Measurements from ENCODE around the gene SLC16A10.

Gene SLC16A10

GRCh38 chr6:111267764-111268333 lies 180.5 kb downstream of the SLC16A10 start:
- TF ChIP-seq CREB1 (IDR thresholded peaks at IDR 0.05; ENCODE audit: low read depth): no peak
- TF ChIP-seq TCF12 (IDR thresholded peaks at IDR 0.05; ENCODE audit: low read depth): no peak
- TF ChIP-seq EGR1 (IDR thresholded peaks at IDR 0.05): no peak
- no peak for TF ChIP-seq MAX (IDR thresholded peaks at IDR 0.05)
- no peak for TF ChIP-seq YY1 (IDR thresholded peaks at IDR 0.05; ENCODE audit: low read depth)
- TF ChIP-seq CEBPB (IDR thresholded peaks at IDR 0.05): no peak
- TF ChIP-seq FOXM1 (IDR thresholded peaks at IDR 0.05; ENCODE audit: borderline replicate concordance, low read depth): no peak
- TF ChIP-seq REST (IDR thresholded peaks at IDR 0.05; ENCODE audit: low read depth): no peak
- no peak for TF ChIP-seq TAF1 (IDR thresholded peaks at IDR 0.05; ENCODE audit: low read depth)
- TF ChIP-seq RAD21 (IDR thresholded peaks at IDR 0.05; ENCODE audit: low read depth): no peak
- TF ChIP-seq TEAD4 (IDR thresholded peaks at IDR 0.05): no peak
- no peak for TF ChIP-seq USF1 (IDR thresholded peaks at IDR 0.05)
- TF ChIP-seq EP300 (IDR thresholded peaks at IDR 0.05; ENCODE audit: borderline replicate concordance): no peak
- no peak for TF ChIP-seq ZBTB7A (IDR thresholded peaks at IDR 0.05; ENCODE audit: low read depth)
- TF ChIP-seq NFIC (IDR thresholded peaks at IDR 0.05): no peak

- TF ChIP-seq TAF1 (IDR thresholded peaks at IDR 0.05; ENCODE audit: low read depth) (no peak), USF1 (IDR thresholded peaks at IDR 0.05) (no peak), YY1 (IDR thresholded peaks at IDR 0.05; ENCODE audit: low read depth) (no peak), EGR1 (IDR thresholded peaks at IDR 0.05) (no peak), RAD21 (IDR thresholded peaks at IDR 0.05; ENCODE audit: low read depth) (no peak), FOXM1 (IDR thresholded peaks at IDR 0.05; ENCODE audit: borderline replicate concordance, low read depth) (no peak), TCF12 (IDR thresholded peaks at IDR 0.05; ENCODE audit: low read depth) (no peak), MAX (IDR thresholded peaks at IDR 0.05) (no peak), TEAD4 (IDR thresholded peaks at IDR 0.05) (no peak), CREB1 (IDR thresholded peaks at IDR 0.05; ENCODE audit: low read depth) (no peak), CEBPB (IDR thresholded peaks at IDR 0.05) (no peak), EP300 (IDR thresholded peaks at IDR 0.05; ENCODE audit: borderline replicate concordance) (no peak), NFIC (IDR thresholded peaks at IDR 0.05) (no peak), REST (IDR thresholded peaks at IDR 0.05; ENCODE audit: low read depth) (no peak), ZBTB7A (IDR thresholded peaks at IDR 0.05; ENCODE audit: low read depth) (no peak)
These were observed 182.2 kb downstream of the SLC16A10 start for GRCh38 chr6:111269401-111269970.

GRCh38 chr6:111270121-111270520 lies 182.8 kb downstream of the SLC16A10 start:
- TF ChIP-seq USF1 (IDR thresholded peaks at IDR 0.05) (no peak), CREB1 (IDR thresholded peaks at IDR 0.05; ENCODE audit: low read depth) (no peak), TCF12 (IDR thresholded peaks at IDR 0.05; ENCODE audit: low read depth) (no peak), ZBTB7A (IDR thresholded peaks at IDR 0.05; ENCODE audit: low read depth) (no peak), NFIC (IDR thresholded peaks at IDR 0.05) (no peak), TEAD4 (IDR thresholded peaks at IDR 0.05) (no peak), FOXM1 (IDR thresholded peaks at IDR 0.05; ENCODE audit: borderline replicate concordance, low read depth) (no peak), YY1 (IDR thresholded peaks at IDR 0.05; ENCODE audit: low read depth) (no peak), EP300 (IDR thresholded peaks at IDR 0.05; ENCODE audit: borderline replicate concordance) (no peak), RAD21 (IDR thresholded peaks at IDR 0.05; ENCODE audit: low read depth) (no peak), CEBPB (IDR thresholded peaks at IDR 0.05) (no peak), MAX (IDR thresholded peaks at IDR 0.05) (no peak), REST (IDR thresholded peaks at IDR 0.05; ENCODE audit: low read depth) (no peak), EGR1 (IDR thresholded peaks at IDR 0.05) (no peak)

Data from Ishikawa (cell line).